Measurements from ENCODE around the gene TTLL11.
"Not testable (repeated sequence)": the region's sequence is repeated elsewhere in the genome, so short reads cannot be mapped to it uniquely, and the experiment has no call there.

The TTLL11 gene

GRCh38 chr9:121912812-121913627, 180.1 kb downstream of the TTLL11 start:
- DNase-seq (ENCODE audit: low read depth in 1 of 2, low spot score in 1 of 2), result no peak

- DNase-seq (ENCODE audit: low read depth in 1 of 2, low spot score in 1 of 2), result no peak
Measured at GRCh38 chr9:121910491-121911040, 182.5 kb downstream of the TTLL11 start.

- DNase-seq (ENCODE audit: low read depth in 1 of 2, low spot score in 1 of 2), result no peak
Measured at GRCh38 chr9:121909111-121909510, 184.0 kb downstream of the TTLL11 start.

- no peak for DNase-seq (ENCODE audit: low read depth in 1 of 2, low spot score in 1 of 2)
Measured at GRCh38 chr9:121906074-121906870, 186.8 kb downstream of the TTLL11 start.

GRCh38 chr9:121902461-121903135, 190.5 kb downstream of the TTLL11 start:
- DNase-seq (ENCODE audit: low read depth in 1 of 2, low spot score in 1 of 2), result no peak

GRCh38 chr9:121901616-121902015, 191.5 kb downstream of the TTLL11 start:
- no peak for DNase-seq (ENCODE audit: low read depth in 1 of 2, low spot score in 1 of 2)

- DNase-seq (ENCODE audit: low read depth in 1 of 2, low spot score in 1 of 2), result no peak
Measured at GRCh38 chr9:121900163-121900562, 192.9 kb downstream of the TTLL11 start.

GRCh38 chr9:121898856-121899255, 194.3 kb downstream of the TTLL11 start:
- DNase-seq (ENCODE audit: low read depth in 1 of 2, low spot score in 1 of 2), result no peak

GRCh38 chr9:121897140-121897539, 196.0 kb downstream of the TTLL11 start:
- no peak for DNase-seq (ENCODE audit: low read depth in 1 of 2, low spot score in 1 of 2)

- DNase-seq (ENCODE audit: low read depth in 1 of 2, low spot score in 1 of 2), result no peak
Measured at GRCh38 chr9:121896545-121896943, 196.6 kb downstream of the TTLL11 start.

GRCh38 chr9:121895818-121896544, 197.1 kb downstream of the TTLL11 start:
- no peak for DNase-seq (ENCODE audit: low read depth in 1 of 2, low spot score in 1 of 2)

- no peak for DNase-seq (ENCODE audit: low read depth in 1 of 2, low spot score in 1 of 2)
Measured at GRCh38 chr9:121895358-121895757, 197.8 kb downstream of the TTLL11 start.

GRCh38 chr9:121894380-121894779, 198.7 kb downstream of the TTLL11 start:
- DNase-seq (ENCODE audit: low read depth in 1 of 2, low spot score in 1 of 2), result not testable (repeated sequence)

GRCh38 chr9:121893786-121894185, 199.3 kb downstream of the TTLL11 start:
- no peak for DNase-seq (ENCODE audit: low read depth in 1 of 2, low spot score in 1 of 2)

GRCh38 chr9:121892706-121893105, 200.4 kb downstream of the TTLL11 start:
- DNase-seq (ENCODE audit: low read depth in 1 of 2, low spot score in 1 of 2), result no peak

- DNase-seq (ENCODE audit: low read depth in 1 of 2, low spot score in 1 of 2), result no peak
Measured at GRCh38 chr9:121890746-121891145, 202.4 kb downstream of the TTLL11 start.

GRCh38 chr9:121889990-121890563, 203.0 kb downstream of the TTLL11 start:
- DNase-seq (ENCODE audit: low read depth in 1 of 2, low spot score in 1 of 2), result no peak

GRCh38 chr9:121888438-121888775, 204.7 kb downstream of the TTLL11 start:
- no peak for DNase-seq (ENCODE audit: low read depth in 1 of 2, low spot score in 1 of 2)

- DNase-seq (ENCODE audit: low read depth in 1 of 2, low spot score in 1 of 2), result no peak
Measured at GRCh38 chr9:121887553-121888437, 205.3 kb downstream of the TTLL11 start.
